HepG2 (cell line): ENCODE data around the gene MXRA8. TPM values are rescaled to one million over a fixed set of nuclear protein-coding genes. Genes with fewer than 3 reads are reported as not detected.

Experiments used
- AHR ChIP-seq: IDR thresholded peaks from 2 replicates; pipeline ENCODE4 v1.6.1; 2018; ENCODE audit warnings: missing genetic modification reagents, missing compliant biosample characterization
- CREBL2 ChIP-seq: sonication (generic); formaldehyde crosslinking; IDR thresholded peaks from 2 replicates; pipeline ENCODE4 v1.8.1; 2023; ENCODE audit warnings: missing genetic modification reagents, mild to moderate bottlenecking, borderline replicate concordance
- DRAP1 ChIP-seq: IDR thresholded peaks from 2 replicates; pipeline ENCODE4 v1.6.1; 2016; ENCODE audit warnings: missing genetic modification reagents, missing compliant biosample characterization
- E2F5 ChIP-seq: sonication (generic); formaldehyde crosslinking; conservative IDR thresholded peaks from 2 replicates; pipeline ENCODE4 v1.4.0; 2020; ENCODE audit warnings: missing genetic modification reagents
- EED ChIP-seq: sonication (generic); formaldehyde crosslinking; IDR thresholded peaks from 2 replicates; pipeline ENCODE4 v1.5.0; 2020; ENCODE audit warnings: mild to moderate bottlenecking, missing genetic modification reagents
- ELF1 ChIP-seq: sonication (generic); formaldehyde crosslinking; IDR thresholded peaks from 2 replicates; pipeline ENCODE4 v1.4.0; 2020; ENCODE audit warnings: missing genetic modification reagents
- FOXP1 ChIP-seq, 2 experiments: fragments of 450-650 bp in 1 of 2; IDR thresholded peaks; 2 replicates each; pipeline ENCODE4 v1.6.1; 2017 to 2018; ENCODE audit warnings: antibody characterized with exemption in 1 of 2
- GTF2F1 ChIP-seq: fragments of 150-350 bp; IDR thresholded peaks from 2 replicates; pipeline ENCODE4 v1.6.1; 2014; ENCODE audit warnings: low read length
- MIER2 ChIP-seq: IDR thresholded peaks from 2 replicates; pipeline ENCODE4 v1.6.1; 2016; ENCODE audit warnings: missing biosample characterization, missing genetic modification reagents
- MNT ChIP-seq: fragments of 450-650 bp; IDR thresholded peaks from 2 replicates; pipeline ENCODE4 v1.6.1; 2016
- NCOA1 ChIP-seq: sonication (generic); formaldehyde crosslinking; IDR thresholded peaks from 2 replicates; pipeline ENCODE4 v1.9.0; 2021; ENCODE audit warnings: missing genetic modification reagents
- NR2C2 ChIP-seq: sonication (generic); formaldehyde crosslinking; IDR thresholded peaks from 2 replicates; pipeline ENCODE4 v1.4.0; 2020; ENCODE audit warnings: missing genetic modification reagents, mild to moderate bottlenecking, moderate library complexity, borderline replicate concordance
- PAWR ChIP-seq: sonication (generic); formaldehyde crosslinking; IDR thresholded peaks from 2 replicates; pipeline ENCODE4 v1.4.0; 2020; ENCODE audit warnings: missing genetic modification reagents, mild to moderate bottlenecking, borderline replicate concordance
- PREB ChIP-seq: sonication (generic); formaldehyde crosslinking; IDR thresholded peaks from 2 replicates; pipeline ENCODE4 v1.4.0; 2020; ENCODE audit warnings: missing genetic modification reagents
- TEF ChIP-seq: sonication (generic); formaldehyde crosslinking; IDR thresholded peaks from 2 replicates; pipeline ENCODE4 v1.5.0; 2020; ENCODE audit warnings: missing genetic modification reagents
- ZBTB38 ChIP-seq: sonication (generic); formaldehyde crosslinking; IDR thresholded peaks from 2 replicates; pipeline ENCODE4 v1.5.1; 2020; ENCODE audit warnings: mild to moderate bottlenecking, missing genetic modification reagents
- ZFP90 ChIP-seq: sonication (generic); formaldehyde crosslinking; IDR thresholded peaks from 2 replicates; pipeline ENCODE4 v1.8.0; 2022; ENCODE audit warnings: missing genetic modification reagents, mild to moderate bottlenecking, inconsistent platforms, borderline replicate concordance
- ZMYM2 ChIP-seq: sonication (generic); formaldehyde crosslinking; IDR thresholded peaks from 2 replicates; pipeline ENCODE4 v1.8.0; 2022; ENCODE audit warnings: mild to moderate bottlenecking, missing genetic modification reagents
- ZNF564 ChIP-seq: sonication (generic); formaldehyde crosslinking; IDR thresholded peaks from 2 replicates; pipeline ENCODE4 v1.8.1; 2023; ENCODE audit warnings: mild to moderate bottlenecking, missing genetic modification reagents
- ZNF569 ChIP-seq: sonication (generic); formaldehyde crosslinking; IDR thresholded peaks from 2 replicates; pipeline ENCODE4 v1.5.0; 2020; ENCODE audit warnings: mild to moderate bottlenecking, missing genetic modification reagents, moderate library complexity, borderline replicate concordance
- ZNF7 ChIP-seq: IDR thresholded peaks from 2 replicates; pipeline ENCODE4 v1.6.1; 2016; ENCODE audit warnings: missing biosample characterization, missing genetic modification reagents
- ZNF883 ChIP-seq: sonication (generic); formaldehyde crosslinking; IDR thresholded peaks from 2 replicates; pipeline ENCODE4 v1.5.1; 2020; ENCODE audit warnings: mild to moderate bottlenecking, missing genetic modification reagents; ENCODE audit errors: not compliant biosample characterization
- polyA plus RNA-seq, 8 experiments: library from polyadenylated mRNA; depleted of rRNA in 3 of 8; stranded (reverse) in 7 of 8; unstranded in 1 of 8; fragments of >200 nt; fragmentation: Illumina TruSeq in 4 of 8; extraction: Trizol in 4 of 8; gene quantifications; 2 replicates each; pipeline versions ENCODE4 v1.2.1 to v1.2.3, GENCODE V29; 2011 to 2016; ENCODE audit warnings: low read depth in 4 of 8, missing spikeins in 1 of 8, mixed read lengths in 1 of 8; ENCODE audit not compliant: insufficient read depth in 1 of 8
- total RNA-seq, 5 experiments: library from RNA; depleted of rRNA; stranded (reverse); fragments of >200 nt; fragmentation: Illumina TruSeq; extraction: Trizol; gene quantifications; 2 replicates each; pipeline ENCODE4 v1.2.3, GENCODE V29; 2016; ENCODE audit warnings: low read depth in 1 of 5

The MXRA8 gene
- total and polyA plus RNA-seq, 2 of the 13 experiments (the other 11 are each of a cell fraction or from before 2014, with no cell fraction given): 19.8 to 44.8 TPM

GRCh38 chr1:1374929-1375662 lies 16.7 kb upstream of the MXRA8 start, which contains the start of gene AURKAIP1 (continued):
- no peak for TF ChIP-seq ZMYM2 (CRISPR knock-in tag)
- no peak for TF ChIP-seq TEF
- TF ChIP-seq MNT: peak; percentile 41
- TF ChIP-seq PREB (CRISPR knock-in tag): peak; percentile 77; the same call in 1 of the 2 replicates
- TF ChIP-seq ZNF564 (CRISPR knock-in tag): peak; percentile 97
- no peak for TF ChIP-seq ZNF7 (CRISPR knock-in tag)
- TF ChIP-seq E2F5 (CRISPR knock-in tag): peak; percentile 79; the same call in 1 of the 2 replicates
- TF ChIP-seq GTF2F1: no peak
- peak; percentile 92; the same call in 1 of the 2 replicates for TF ChIP-seq EED (CRISPR knock-in tag)
- peak; percentile 98 for TF ChIP-seq ELF1
- TF ChIP-seq AHR (CRISPR knock-in tag): peak; percentile 94
- TF ChIP-seq NCOA1 (CRISPR knock-in tag): peak; percentile 89; the same call in 1 of the 2 replicates
- TF ChIP-seq ZFP90 (CRISPR knock-in tag): no peak; the same call in 1 of the 2 replicates
- TF ChIP-seq ZNF883 (CRISPR knock-in tag): peak; percentile 89
- no peak for TF ChIP-seq CREBL2 (CRISPR knock-in tag)
- peak; percentile 78 for TF ChIP-seq DRAP1 (CRISPR knock-in tag)
- TF ChIP-seq NR2C2: peak; percentile 99
- TF ChIP-seq ZBTB38: peak; percentile 96
- TF ChIP-seq FOXP1 (IDR thresholded peaks at IDR 0.05): no peak
- no peak for TF ChIP-seq FOXP1 (CRISPR knock-in tag; IDR thresholded peaks at IDR 0.05)
- TF ChIP-seq MIER2: peak; percentile 82
- 0 out of 2 replicates have a peak, but pooled peaks have one; percentile 90 for TF ChIP-seq ZNF569 (CRISPR knock-in tag)
- TF ChIP-seq PAWR (CRISPR knock-in tag): peak; percentile 81; the same call in 1 of the 2 replicates
